ENCODE results near the gene GRAMD2B. TPM values are rescaled to one million over a fixed set of nuclear protein-coding genes. Genes with fewer than 3 reads are reported as not detected.

The GRAMD2B gene
- total and polyA plus RNA-seq, 7 donors, result 26.1 to 53.8 (median 44.4) TPM

GRCh38 chr5:126441230-126441629 is 18.0 kb downstream of the GRAMD2B start:
- 84 to 87% methylated on average over 2 of the region's 2 CpGs for WGBS, 2 donors
- no peaks in the 10 kb centered on the region for H3K27me3 ChIP-seq

GRCh38 chr5:126443374-126443851 is 20.2 kb downstream of the GRAMD2B start:
- peaks cover 0 to 11% (median 0%) of the 10 kb centered on the region in 4 donors for H3K36me3 ChIP-seq
- no peak for DNase-seq
- H3K4me1 ChIP-seq, result peaks cover 0 to 21% (median 6%) of the 10 kb centered on the region in 4 donors
- no peaks in the 10 kb centered on the region for H3K27me3 ChIP-seq
- no peak overlapping the region for H3K27ac ChIP-seq
- intact Hi-C loops (cut with DNase I), result no loop called here
- no peak overlapping the region for H3K4me3 ChIP-seq
- H3K9me3 ChIP-seq, result no peaks in the 10 kb centered on the region
- WGBS, 2 donors, result 94 to 98% methylated on average over 2 of the region's 2 CpGs
- TF ChIP-seq CTCF (IDR thresholded peaks at IDR 0.05), result no peak
- TF ChIP-seq POLR2AphosphoS5 (IDR thresholded peaks at IDR 0.05), result no peak
- TF ChIP-seq POLR2A (IDR thresholded peaks at IDR 0.05), result no peak
- no peak for TF ChIP-seq EP300 (IDR thresholded peaks at IDR 0.05)

More at GRCh38 chr5:126441230-126441629, 18.0 kb downstream of the GRAMD2B start:
- TF ChIP-seq POLR2AphosphoS5 (IDR thresholded peaks at IDR 0.05) (no peak), CTCF (IDR thresholded peaks at IDR 0.05) (no peak), POLR2A (IDR thresholded peaks at IDR 0.05) (no peak), EP300 (IDR thresholded peaks at IDR 0.05) (no peak)
- H3K4me3 ChIP-seq, result no peak overlapping the region
- H3K4me1 ChIP-seq, result peaks cover 0 to 13% (median 3%) of the 10 kb centered on the region in 4 donors
- no peak for DNase-seq
- no peaks in the 10 kb centered on the region for H3K9me3 ChIP-seq
- H3K36me3 ChIP-seq, result peaks cover 0 to 16% (median 0%) of the 10 kb centered on the region in 4 donors
- intact Hi-C loops (cut with DNase I), result no loop called here
- no peak overlapping the region for H3K27ac ChIP-seq

GRCh38 chr5:126444137-126444536 is 20.9 kb downstream of the GRAMD2B start:
- Histone ChIP-seq H3K36me3 (peaks cover 0 to 5% (median 0%) of the 10 kb centered on the region in 4 donors), H3K27ac (no peak overlapping the region), H3K4me1 (peaks cover 0 to 21% (median 9%) of the 10 kb centered on the region in 4 donors), H3K9me3 (no peaks in the 10 kb centered on the region), H3K4me3 (no peak overlapping the region), H3K27me3 (no peaks in the 10 kb centered on the region)
- intact Hi-C loops (cut with DNase I), result no loop called here
- no peak for DNase-seq
- TF ChIP-seq EP300 (IDR thresholded peaks at IDR 0.05), result no peak
- no peak for TF ChIP-seq CTCF (IDR thresholded peaks at IDR 0.05)
- no peak for TF ChIP-seq POLR2A (IDR thresholded peaks at IDR 0.05)
- TF ChIP-seq POLR2AphosphoS5 (IDR thresholded peaks at IDR 0.05), result no peak
- 96 to 98% methylated on average over 2 of the region's 2 CpGs for WGBS, 2 donors

- H3K27me3 ChIP-seq, result no peaks in the 10 kb centered on the region
- H3K4me3 ChIP-seq, result no peak overlapping the region
- no peak for DNase-seq
- no peaks in the 10 kb centered on the region for H3K36me3 ChIP-seq
- peaks cover 0 to 34% (median 21%) of the 10 kb centered on the region in 4 donors for H3K4me1 ChIP-seq
- H3K27ac ChIP-seq, result peak overlapping the region in 1 of 4 donors; percentile 14
- H3K9me3 ChIP-seq, result no peaks in the 10 kb centered on the region
- 90 to 92% methylated on average over 3 of the region's 3 CpGs for WGBS, 2 donors
- TF ChIP-seq POLR2AphosphoS5 (IDR thresholded peaks at IDR 0.05) (no peak), POLR2A (IDR thresholded peaks at IDR 0.05) (no peak), EP300 (IDR thresholded peaks at IDR 0.05) (no peak), CTCF (IDR thresholded peaks at IDR 0.05) (no peak)
- intact Hi-C loops (cut with DNase I), result no loop called here
These were observed 22.4 kb downstream of the GRAMD2B start for GRCh38 chr5:126445502-126446174.
